Activated CD4-positive, alpha-beta T cell treated with anti-CD3 and anti-CD28 coated beads for 4 hours (primary cell): ENCODE data around the gene PSMG1.
"Not testable (repeated sequence)": the region's sequence is repeated elsewhere in the genome, so short reads cannot be mapped to it uniquely, and the experiment has no call there.

Source experiments
- DNase-seq, 2 donors: peaks; one replicate each; pipeline ENCODE4 v3.0.0-alpha.2; 2020

Gene PSMG1

DNA sequence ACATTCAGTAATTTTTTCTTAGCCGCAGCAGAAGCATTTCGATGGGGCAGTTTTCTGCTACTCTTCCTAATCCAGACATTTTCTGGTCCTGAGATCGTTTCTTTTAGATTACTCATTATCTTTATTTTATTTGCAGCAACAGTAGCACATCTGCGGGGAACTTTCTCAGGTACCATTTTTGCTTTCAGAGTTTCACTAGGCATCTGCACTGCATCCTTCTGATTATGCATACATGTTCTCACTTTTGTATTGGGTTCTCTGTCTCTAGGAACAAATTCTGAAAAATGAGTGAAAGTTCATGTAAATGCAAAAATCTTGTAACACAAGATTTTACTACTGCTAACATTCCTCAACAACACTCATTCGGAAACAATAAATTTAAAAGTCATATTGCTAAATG, 3.9 kb upstream of the PSMG1 start:
- DNase-seq: no peak

DNA sequence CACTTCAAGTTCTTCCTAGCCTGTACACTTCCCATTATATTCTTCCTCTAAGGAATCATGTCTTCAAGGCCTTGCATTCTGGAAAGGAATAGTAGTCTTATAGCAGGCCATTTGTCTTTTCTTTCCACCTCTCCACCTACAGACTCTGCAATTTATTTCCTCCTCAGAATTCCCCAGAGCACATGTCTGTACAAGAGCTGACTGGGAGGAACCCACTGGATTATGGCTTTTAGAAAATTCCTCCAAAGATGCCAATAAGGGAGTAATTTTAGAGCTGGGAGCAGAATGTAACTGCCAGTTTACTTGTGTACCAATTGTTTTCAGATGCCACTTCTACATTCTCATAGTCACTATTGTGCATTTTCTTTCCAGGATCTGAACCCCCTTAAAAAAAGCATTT, 3.4 kb upstream of the PSMG1 start:
- no peak for DNase-seq

DNA sequence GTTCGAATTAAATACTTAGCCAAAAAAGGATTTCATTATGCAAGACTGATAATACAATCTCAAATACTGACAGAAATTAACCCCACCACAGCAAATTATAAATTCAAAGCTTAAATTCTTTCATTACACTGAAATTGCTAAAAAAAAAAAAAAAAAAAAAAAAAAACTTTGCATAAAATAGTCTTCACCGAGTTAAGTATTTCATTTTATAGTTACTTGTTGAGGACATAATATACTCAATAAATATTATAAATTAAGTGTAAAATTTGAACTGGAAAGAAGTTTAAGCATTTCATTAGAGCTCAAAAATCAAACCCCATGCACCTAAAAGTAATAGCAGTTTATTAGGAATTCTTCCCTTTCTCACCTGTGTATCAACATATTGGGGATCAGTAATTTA, 1.9 kb upstream of the PSMG1 start:
- no peak for DNase-seq

DNA sequence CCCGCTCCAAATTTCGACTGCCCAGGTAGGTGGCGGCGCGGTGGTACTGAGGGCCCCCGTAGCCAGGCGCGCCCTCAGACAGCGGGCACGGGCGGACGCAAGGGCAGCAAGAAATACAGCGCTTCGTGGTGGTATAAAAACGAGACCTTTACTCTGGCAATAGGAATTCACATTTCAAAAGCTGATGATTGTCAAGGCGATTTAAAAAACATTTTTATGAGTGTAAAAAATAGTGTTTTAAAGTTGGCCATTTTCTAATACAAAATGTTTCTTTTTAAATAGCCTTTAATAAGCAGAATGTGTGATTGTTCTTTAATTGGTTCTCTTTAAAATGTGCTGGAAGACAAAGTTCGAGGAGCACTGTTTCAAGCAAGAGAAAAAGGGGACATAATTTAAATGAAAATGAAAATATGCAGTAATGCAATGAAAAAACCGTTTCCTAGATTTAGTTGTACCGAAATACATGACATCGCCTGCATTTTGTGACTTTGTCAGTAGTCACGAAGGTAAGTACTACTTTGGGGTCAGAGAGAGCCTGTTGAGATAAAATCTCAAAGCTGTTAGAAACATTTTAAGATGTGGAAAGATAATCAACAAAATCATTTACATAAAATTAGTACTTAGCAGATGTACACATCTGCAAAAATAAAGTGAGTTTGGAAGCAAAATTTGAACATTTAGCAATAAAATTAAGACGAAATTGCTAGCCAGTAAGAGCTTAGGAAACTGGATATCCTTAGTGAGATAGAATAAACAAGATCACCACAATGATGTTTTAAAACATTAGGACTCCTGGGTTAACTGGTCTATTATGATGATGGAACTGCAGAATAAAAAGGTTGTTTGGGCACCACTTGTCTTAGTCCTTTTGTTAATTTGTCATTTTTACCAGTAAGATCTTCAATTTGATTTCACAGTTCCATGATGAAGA, 1.1 kb upstream of the PSMG1 start:
- no peak for DNase-seq

DNA sequence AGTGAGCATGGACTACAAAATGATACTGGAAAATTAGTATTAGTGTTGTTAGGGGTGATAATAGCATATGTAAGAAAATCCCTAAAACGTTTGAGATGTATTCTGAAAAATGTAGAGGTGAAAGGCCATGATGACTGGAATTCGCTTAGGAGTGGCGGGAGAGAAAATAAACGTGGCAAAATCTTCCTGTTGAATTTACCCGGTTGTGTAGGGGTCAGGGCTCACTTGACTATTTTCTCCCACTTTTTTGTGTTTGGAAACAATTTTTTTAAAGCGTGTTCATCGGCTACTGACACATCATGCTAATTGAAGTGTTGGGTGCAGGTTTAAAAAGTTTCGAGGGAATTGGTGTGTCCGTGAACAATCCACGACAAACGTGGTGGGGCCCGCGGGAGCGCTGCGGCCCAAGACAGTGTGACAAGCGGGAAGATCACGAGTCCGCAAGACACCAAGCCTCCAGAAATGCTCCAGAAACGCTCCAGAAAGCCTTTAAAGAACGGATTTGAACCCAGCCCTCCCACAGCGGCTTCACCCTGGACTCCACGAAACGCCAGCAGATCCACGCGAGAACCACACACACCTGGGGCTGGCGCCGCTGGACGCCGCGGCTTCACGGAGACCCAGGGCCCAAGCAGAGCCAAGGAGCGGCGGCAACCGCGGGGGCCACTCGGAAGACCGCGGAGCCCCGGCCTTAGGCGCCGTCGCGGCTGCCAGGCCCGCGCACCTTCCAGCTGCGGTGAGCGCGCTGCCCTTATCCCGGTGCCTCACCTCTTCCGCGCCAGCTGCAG, 573 bp downstream of the PSMG1 start:
- no peak for DNase-seq

DNA sequence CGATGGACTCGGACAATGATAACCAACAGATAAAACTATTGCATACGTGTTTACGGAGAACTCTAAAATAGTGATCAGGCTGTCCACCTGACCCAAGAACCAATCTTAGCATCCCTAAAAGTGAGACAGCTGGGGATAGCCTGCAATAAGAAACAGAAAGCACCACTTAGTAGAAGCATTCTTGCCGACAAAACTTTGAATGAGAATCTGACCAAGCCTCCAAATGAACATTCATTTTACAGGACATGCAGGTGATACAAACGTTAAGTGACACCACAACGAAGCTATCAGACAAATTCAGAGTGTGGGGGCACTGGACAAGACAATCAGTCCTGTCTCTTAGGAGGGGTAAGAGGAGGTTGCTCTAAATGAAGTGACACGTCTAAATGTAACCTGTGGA, 1.2 kb downstream of the PSMG1 start:
- DNase-seq: no peak

DNA sequence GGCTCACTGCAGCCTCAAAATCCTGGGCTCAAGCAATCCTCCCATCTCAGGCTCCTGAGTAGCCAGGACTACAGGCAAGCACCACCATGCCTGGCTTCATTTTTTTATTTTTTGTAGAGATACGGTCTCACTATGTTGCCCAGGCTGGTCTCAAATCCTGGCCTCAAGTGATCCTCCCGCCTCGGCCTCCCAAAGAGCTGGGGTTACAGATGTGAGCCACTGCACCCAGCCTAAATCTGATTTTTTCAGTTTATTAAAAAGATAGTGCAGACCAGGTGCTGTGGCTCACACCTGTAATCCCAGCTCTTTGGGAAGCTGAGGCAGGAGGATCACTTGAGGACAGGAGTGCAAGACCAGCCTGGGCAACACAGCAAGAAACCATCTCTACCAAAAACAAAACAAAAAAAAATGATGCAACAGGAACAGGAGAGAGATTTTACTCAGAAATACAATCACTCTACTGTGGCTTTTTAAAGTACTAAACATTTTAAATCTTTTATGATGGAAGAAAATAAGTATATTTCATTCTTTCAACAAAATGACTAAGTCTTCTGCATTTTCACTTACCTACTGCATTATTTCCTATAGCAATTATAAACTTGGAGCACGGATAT, 1.9 kb downstream of the PSMG1 start:
- no peak for DNase-seq

DNA sequence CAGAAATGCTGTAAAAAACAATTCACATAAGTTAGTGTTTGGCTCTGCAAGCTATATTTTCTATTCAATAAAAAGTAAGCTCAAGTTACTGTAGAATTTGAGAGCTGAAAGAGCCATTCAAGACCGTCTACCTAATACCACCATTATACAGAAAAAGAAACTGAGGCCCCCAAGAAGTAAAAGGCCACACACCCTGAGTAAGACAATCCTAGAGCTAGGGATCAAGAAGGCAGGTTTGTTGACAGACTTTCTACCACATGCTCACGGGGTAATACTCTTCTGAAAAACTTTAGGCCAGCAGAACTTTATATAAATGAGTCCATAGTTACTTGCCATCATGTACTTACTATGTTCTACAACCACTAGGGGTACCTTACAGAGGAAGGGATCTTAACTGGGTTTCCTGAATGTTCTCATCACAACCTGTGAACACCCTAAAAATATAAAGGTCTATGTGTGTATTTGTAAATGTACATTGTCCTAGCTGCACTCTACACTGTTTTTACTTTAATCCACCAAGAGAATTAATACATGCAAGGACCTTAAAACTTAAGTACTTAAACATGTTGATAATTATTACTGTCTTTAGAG, 2.7 kb downstream of the PSMG1 start:
- no peak for DNase-seq

DNA sequence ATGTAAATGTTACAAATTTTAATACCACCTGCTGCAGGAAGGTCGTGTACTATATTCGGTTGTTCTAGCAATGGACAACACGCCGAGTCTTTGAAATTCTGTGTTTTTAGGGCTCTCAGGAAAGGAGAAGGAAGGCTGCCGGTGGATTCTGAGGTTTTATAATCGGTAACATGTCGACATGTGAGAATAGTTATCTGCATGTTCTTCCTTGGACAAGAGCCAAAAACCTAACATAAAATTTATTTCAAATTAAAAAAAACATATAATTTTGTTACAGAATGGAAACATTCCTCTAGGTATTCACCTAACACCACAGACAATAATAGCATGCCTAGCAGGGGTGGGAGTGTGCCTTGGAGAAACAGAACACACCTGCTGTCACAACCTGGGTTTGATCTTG, 4.8 kb downstream of the PSMG1 start:
- DNase-seq: no peak

DNA sequence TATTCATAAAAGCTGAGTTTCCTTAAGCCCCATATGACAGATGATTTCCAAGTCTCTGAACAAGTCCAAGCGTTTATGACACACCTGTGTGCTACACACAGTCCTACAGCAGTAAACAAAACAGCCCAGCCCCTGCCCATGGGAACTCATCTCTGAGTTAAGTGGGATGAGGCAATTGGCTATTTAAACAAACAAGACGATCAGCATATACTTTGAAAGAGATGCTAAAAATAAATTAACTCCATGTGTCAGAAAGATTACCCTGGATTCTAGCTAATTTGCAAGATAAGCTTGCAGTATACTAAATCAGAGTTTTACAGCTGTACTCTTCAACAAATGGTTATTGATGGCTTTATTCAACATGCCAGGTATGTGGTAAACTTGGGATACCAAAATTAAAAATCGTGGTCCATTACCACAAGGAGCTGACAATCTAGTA, 7.0 kb downstream of the PSMG1 start:
- no peak for DNase-seq

DNA sequence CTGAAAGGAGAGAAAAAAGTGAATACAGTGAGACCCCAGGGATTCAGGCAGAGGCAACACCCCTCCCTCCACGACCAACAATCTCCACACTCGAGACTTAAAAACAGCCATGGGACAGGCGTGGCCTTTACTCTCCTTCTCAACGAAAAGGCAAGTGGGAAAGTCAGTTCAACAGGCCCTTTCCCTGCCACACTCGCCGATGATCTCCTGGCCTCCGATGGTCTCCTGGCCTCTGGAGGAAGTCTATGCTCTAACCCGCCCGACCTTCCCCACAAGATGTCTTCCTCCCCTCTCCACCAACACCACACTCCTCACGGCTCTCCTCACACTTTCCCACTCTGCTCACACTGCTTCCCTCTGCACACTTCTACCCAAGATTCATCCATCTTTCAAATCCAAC, 7.6 kb downstream of the PSMG1 start:
- no peak for DNase-seq

DNA sequence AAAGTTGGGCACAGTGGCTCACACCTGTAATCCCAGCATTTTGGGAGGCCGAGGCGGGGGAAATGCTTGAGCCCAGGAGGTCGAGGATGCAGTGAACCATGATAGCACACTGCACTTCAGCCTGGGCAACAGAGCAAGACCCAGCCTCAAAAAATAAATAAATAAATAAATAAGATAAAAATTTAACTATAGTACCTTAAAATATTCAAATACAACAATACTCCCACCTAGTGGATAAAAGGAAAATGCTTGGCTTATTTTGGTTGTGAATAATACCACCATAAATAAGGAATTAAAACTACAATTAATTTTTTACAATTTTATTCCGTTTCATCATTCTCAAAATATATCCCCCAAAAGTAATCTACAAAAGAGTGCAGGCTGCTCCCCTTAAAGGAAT, 8.1 kb downstream of the PSMG1 start:
- DNase-seq: no peak

DNA sequence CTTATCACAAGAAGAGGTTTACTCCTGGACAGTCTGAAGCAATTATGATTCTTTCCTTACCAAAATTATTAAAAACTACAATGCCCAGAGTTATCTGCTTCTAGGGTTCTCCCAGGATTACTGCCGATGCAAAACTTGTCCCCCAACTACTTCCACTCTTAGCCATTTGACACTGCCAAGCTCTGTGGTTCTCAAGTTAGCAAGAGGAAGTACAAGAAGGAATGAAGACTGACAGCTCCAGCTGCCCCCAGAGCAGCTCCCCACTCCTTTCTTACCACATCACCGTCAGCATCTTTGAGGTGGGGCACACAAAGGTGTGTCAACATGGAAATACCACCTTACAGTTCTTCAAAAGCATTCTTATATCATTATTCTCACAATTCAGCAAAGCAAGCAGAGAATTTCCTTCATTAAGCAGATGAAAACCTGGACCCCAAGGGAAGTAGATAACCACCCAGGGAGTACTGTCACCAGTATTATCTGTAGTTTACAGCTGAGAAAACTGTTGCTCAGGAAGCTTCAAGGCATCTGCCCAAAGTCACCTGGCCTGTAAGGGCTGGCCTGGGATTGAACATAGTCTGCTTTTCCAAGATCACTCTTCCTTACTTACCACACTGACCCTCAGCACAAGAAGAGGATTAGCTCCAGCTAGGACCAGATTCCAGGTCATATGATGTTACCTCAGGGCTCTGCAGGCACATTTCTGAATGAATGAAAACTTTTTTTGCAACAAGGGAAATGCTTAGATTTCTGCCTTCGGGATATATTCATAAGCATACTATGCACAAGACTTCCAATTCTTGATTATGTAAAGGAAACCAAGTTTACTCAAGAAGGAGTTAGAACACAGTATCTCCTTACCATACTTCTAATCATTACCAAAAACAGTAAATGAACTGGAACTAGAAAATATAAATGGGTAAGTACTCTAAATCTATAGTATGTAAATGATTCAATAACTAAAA, 9.3 kb downstream of the PSMG1 start:
- DNase-seq: no peak

DNA sequence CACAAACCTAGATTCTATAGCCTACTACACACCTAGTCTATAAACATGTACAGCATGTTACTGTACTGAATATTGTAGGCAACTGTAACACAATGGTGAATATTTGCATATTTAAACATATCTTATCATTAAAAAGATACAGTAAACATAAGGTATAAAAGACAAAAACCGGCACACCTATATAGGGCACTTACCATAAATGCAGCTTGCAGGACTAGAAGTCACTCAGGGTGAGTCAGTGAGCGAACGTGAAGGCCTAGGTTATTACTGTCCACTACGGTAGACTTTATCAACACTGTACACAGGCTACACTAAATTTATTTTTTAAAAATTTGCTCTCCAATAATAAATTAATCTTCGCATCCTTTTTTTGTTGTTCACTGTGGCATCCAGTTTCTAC, 13.3 kb downstream of the PSMG1 start:
- DNase-seq: no peak

DNA sequence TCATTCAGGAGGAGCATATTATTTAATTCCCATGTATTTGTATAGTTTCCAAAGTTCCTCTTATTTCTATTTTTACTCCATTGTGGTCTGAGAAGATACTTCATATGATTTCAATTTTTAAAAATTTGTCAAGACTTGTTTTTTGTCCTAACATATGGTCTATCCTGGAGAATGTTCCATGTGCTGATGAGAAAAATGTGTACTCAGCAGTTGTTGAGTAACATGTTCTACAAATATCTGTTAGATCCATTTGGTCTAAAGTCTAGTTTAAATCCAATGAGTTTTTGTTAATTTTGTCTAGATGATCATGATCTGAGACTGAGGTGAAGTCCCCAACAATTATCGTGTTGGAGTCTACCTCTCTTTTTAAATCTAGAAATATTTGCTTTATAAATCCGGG, 14.5 kb downstream of the PSMG1 start:
- DNase-seq: no peak

DNA sequence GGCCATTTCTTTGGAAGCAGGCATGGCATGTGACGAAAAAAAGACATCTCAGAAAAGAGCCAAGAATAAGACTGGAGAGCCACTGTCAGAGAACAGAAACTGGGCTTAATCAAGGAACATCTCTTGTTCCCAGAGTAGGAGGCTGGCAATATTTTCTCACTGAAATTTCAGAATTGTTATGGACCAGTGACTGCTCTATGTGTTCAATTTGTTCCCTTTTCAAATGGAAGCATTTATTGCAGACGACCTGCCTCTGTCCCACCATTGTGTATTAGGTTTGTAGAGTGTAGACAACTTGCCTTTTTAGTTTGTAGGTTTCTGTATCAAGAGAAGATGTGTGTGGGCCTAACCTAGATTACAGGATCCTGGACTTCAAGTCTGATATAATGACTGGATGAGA, 18.7 kb downstream of the PSMG1 start:
- no peak for DNase-seq

DNA sequence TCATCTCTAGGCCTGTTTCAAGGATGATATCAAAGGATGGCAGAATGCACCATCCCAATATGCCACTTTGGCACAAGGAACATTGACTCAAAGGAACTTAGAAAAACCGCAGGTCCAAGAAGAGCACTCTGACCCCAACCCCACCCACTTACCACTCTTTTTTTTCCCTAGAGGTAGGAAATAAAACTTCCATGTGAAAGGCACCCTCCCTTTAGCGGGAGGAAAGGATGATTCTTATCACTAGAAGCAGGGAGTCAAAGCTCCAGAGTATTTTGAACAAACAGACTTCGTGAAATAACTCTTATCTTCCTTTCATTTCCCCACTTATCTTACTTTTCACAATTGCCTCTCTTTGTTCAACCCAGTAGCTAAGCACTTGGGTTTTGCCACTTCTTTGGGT, 22.2 kb downstream of the PSMG1 start:
- no peak for DNase-seq

DNA sequence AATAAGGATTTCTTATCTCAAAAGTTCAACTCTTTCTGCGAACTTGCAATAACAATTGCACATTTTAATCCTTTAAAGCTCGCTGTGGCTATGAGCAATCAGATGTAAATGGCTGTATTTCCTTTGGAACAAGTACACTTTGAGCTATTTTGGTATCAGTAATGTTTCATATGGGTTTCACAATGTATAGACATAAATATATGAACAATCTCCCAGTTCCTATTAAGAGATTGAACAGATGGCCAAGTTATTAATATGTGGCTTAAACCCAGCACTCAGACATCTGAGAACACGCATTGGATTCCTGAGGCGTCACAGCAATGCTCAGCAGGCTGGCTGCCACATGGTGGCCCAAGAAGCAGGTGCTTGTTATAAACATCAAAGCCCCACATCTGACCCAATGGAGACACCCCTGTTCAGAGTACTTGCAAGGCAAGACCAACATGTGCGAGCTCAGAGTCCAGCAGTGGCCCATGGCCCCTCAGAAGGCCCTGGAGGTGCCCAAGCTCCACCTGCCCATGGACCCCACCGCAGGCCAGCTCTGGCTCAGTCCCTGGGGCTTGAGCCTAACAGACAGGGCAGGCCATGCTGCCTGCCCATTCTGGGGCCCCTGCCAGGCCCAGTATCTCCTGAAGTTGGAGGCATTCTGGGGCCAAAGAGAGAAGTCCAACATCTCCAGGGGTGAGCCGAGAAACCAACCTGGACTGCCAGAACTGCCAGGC, 23.7 kb downstream of the PSMG1 start:
- DNase-seq: no peak

DNA sequence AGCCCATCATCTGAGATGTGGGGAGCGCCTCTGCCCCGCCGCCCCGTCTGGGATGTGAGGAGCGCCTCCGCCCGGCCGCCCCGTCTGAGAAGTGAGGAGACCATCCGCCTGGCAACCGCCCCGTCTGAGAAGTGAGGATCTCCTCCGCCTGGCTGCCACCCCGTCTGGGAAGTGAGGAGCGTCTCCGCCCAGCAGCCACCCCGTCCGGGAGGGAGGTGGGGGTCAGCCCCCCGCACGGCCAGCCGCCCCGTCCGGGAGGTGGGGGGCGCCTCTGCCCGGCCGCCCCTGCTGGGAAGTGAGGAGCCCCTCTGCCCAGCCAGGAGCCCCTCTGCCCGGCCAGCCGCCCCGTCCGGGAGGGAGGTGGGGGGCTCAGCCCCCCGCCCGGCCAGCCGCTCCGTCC, 26.0 kb downstream of the PSMG1 start:
- DNase-seq: not testable (repeated sequence)

DNA sequence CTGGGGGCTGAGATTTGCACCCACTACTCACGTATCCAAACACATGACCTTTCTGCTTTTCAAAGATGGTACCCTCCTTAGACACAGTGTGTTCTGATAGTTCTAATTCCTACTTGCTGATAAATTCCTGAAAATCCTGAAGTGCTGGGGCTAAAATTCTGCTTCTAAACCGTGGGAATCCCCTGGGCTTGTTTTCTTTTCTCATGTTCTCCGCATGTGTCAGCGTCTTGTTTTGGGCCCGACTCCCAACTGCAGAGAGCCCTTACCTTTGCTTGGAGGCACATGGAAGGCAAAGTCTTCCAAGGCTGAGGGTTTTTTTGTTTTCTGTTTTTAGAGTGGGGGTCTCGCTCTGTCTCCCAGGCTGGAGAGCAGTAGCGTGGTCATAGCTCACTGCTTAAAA, 27.2 kb downstream of the PSMG1 start:
- DNase-seq: no peak

DNA sequence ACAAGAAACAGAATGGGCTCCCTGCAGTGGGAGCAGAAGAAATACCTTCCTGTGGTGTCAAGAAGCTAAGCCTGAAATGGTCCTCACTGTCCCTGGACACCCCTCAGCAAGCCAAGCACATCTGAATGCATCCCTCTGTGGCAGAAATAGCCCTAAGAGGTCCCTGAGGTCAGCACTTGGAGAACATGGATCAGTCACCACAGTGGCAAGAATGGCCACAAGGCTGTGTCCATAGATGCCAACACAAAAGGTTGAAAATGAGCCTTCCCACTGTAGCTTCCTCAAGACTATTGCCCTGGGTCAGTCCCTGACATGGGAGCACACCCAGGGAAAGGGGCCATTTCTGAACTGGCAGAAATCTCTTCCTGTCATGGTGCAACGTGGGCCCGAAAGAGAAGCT, 27.7 kb downstream of the PSMG1 start:
- no peak for DNase-seq
